ENCODE results near the gene BCL2L2. TPM values are rescaled to one million over a fixed set of nuclear protein-coding genes. Genes with fewer than 3 reads are reported as not detected.
A peak's percentile ranks its signal among the peaks of the same experiment; 100 is the strongest.

The BCL2L2 gene
- total RNA-seq: 12.9 and 17.8 TPM in 2 replicates
- 4.8 TPM for total RNA-seq (2013)
- polyA plus RNA-seq: 5.4 and 8.2 TPM in 2 replicates
- polyA minus RNA-seq: 1.9 and 6.0 TPM in 2 replicates

DNA sequence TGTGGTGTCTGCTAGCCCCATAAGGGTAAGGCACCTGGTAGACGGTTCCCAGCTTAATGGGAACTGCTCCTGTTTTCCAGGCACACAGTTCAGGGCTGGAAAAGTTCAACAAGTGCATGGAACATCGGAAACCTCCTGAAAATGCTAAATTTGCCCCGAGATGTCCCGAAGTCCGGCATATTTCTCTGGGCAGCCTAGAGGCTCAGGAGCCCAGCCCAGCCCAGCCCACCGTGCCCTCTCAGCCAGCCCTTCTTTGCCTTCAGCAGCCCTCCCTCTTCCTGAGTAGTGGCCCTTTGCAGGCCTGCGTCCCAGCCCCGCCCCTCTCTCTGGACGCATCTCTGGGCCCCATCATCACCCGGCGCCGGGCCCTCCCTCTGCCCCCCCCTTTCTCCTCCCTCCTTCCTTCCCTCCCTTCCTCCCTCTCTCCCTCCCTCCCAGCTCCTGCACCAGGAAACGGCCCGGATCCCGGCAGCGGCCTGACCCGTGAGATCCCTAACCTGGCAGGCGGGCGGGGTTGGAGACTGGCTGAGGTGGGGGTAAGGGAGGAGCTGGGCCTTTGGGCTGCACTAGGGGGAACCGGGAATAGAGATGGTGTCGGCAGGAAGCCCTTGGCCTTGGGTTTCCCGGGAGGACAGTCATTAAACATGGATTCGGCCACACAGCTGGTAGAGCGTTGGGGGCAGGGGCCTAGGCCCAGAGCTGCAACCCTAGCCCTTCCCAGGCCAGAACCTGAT is at the start of gene BCL2L2:
Gene BCL2L2 (plus strand): TSS at position 422 of the 734 bp plus-strand sequence. CDS start 935 bp downstream, outside the sequence.
- peak within 1 kb of the TSS in 4 of 5 experiments; percentile 31 to 59 (median 46) for H3K4me3 ChIP-seq (ENCODE audit: control extremely low read depth in 1 of 5, extremely low read depth in 1 of 5, insufficient read depth in 1 of 5, low read depth in 2 of 5, low read length in 4 of 5)
- peak within 1 kb of the TSS; percentile 86 for H2AFZ ChIP-seq (ENCODE audit: insufficient read depth, low read depth, low read length, poor library complexity, severe bottlenecking)
- H3K79me2 ChIP-seq (ENCODE audit: control insufficient read depth, insufficient read depth, low read length): no peaks in the 10 kb centered on the region
- H3K27me3 ChIP-seq (replicated peaks in 1 of 4; ENCODE audit: control extremely low read depth in 1 of 4, control insufficient read depth in 3 of 4, insufficient read depth in 4 of 4, low read length in 3 of 4): no peaks in the 10 kb centered on the region
- H3K9me3 Mint-ChIP-seq (ENCODE audit: insufficient read depth): no peaks in the 10 kb centered on the region
- WGBS (ENCODE audit: insufficient coverage): 4% methylated on average over 19 of the region's 24 CpGs
- POLR2A ChIA-PET: interaction anchor here (0.6 to 1.8 kb wide), 3 partner anchors 14 to 305 kb away, joined by 7 to 15 read pairs (median 13); partner anchors contain the start of gene PABPN1
- H3K27ac ChIP-seq (ENCODE audit: low read length in 2 of 2): peak within 1 kb of the TSS; percentile 54 to 78
- no peaks in the 10 kb centered on the region for H3K27me3 Mint-ChIP-seq
- H3K4me1 ChIP-seq (ENCODE audit: control insufficient read depth in 2 of 2, insufficient read depth in 2 of 2, low read length in 2 of 2): peaks cover 14 to 30% of the 10 kb centered on the region in 2 donors
- DNase-seq (peak; percentile 57), ATAC-seq (ENCODE audit: low read depth) (no peak)
- peak within 1 kb of the TSS; percentile 64 for H3K9ac ChIP-seq (ENCODE audit: low read length)
- H4K20me1 ChIP-seq (ENCODE audit: control insufficient read depth, insufficient read depth, low read length, poor library complexity, severe bottlenecking): no peaks in the 10 kb centered on the region
- CTCF ChIA-PET: interaction anchor here (0.6 to 3.2 kb wide), 4 partner anchors 11 to 1373 kb away, joined by 3 to 27 read pairs (median 8); partner anchors contain the start of gene PABPN1
- intact Hi-C loops (cut with micrococcal nuclease): loop anchor here (1.0 to 10.0 kb wide), 2 partner anchors 15 to 302 kb away; partner anchors contain the start of gene PABPN1
- peaks cover 33% of the 10 kb centered on the region for H3K4me1 Mint-ChIP-seq
- peak within 1 kb of the TSS; percentile 85 for H3K27ac Mint-ChIP-seq
- H3K36me3 ChIP-seq (replicated peaks in 1 of 2; ENCODE audit: control extremely low read depth in 1 of 2, control insufficient read depth in 1 of 2, extremely low read depth in 1 of 2, insufficient read depth in 2 of 2, low read length in 1 of 2): no peaks in the 10 kb centered on the region
- peak within 1 kb of the TSS; percentile 81 for H3K4me3 Mint-ChIP-seq
- peak within 1 kb of the TSS; percentile 76 for H3K4me2 ChIP-seq (replicated peaks; ENCODE audit: low read depth, low read length, poor library complexity, severe bottlenecking)
- TF ChIP-seq EZH2 (IDR thresholded peaks at IDR 0.05; ENCODE audit: borderline replicate concordance, insufficient read depth, low read depth, low read length, poor library complexity, severe bottlenecking): no peak
- TF ChIP-seq, protein P1, sequence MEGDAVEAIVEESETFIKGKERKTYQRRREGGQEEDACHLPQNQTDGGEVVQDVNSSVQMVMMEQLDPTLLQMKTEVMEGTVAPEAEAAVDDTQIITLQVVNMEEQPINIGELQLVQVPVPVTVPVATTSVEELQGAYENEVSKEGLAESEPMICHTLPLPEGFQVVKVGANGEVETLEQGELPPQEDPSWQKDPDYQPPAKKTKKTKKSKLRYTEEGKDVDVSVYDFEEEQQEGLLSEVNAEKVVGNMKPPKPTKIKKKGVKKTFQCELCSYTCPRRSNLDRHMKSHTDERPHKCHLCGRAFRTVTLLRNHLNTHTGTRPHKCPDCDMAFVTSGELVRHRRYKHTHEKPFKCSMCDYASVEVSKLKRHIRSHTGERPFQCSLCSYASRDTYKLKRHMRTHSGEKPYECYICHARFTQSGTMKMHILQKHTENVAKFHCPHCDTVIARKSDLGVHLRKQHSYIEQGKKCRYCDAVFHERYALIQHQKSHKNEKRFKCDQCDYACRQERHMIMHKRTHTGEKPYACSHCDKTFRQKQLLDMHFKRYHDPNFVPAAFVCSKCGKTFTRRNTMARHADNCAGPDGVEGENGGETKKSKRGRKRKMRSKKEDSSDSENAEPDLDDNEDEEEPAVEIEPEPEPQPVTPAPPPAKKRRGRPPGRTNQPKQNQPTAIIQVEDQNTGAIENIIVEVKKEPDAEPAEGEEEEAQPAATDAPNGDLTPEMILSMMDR (IDR thresholded peaks at IDR 0.05): no peak
- peaks cover 0 to 3% (median 0%) of the 10 kb centered on the region in 3 donors for H3K9me3 ChIP-seq (ENCODE audit: control extremely low read depth in 1 of 3, control insufficient read depth in 2 of 3, insufficient read depth in 1 of 3, low read length in 2 of 3)

DNA sequence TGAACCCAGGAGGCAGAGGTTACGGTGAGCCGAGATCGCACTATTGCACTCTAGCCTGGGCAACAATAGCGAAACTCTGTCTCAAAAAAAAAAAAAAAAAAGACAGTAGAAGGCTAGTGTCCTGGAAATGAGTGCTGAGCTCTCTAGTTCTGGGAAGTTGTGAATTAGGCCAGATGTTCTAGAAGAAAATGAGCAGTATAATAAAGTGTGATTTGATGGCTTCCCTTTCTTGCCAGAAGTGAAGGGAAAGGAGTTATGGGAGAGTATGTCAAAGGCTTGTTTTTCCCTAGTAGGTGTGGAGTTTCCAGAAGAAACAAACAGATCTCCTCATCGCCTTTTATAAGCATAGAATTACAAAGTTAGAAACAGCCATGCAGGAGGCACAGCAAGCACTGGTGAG is 48.4 kb upstream of the BCL2L2 start:
- TF ChIP-seq, protein P1 (IDR thresholded peaks at IDR 0.05): no peak
- TF ChIP-seq EZH2 (IDR thresholded peaks at IDR 0.05; ENCODE audit: borderline replicate concordance, insufficient read depth, low read depth, low read length, poor library complexity, severe bottlenecking): no peak
- no peak overlapping the region for H3K4me2 ChIP-seq (replicated peaks; ENCODE audit: low read depth, low read length, poor library complexity, severe bottlenecking)
- no peaks in the 10 kb centered on the region for H3K4me1 ChIP-seq (ENCODE audit: control insufficient read depth in 2 of 2, insufficient read depth in 2 of 2, low read length in 2 of 2)
- no peak overlapping the region for H3K27ac ChIP-seq (ENCODE audit: low read length in 2 of 2)
- Mint-ChIP-seq H3K27ac (no peak overlapping the region), H3K9me3 (ENCODE audit: insufficient read depth) (no peaks in the 10 kb centered on the region), H3K27me3 (peaks cover 45% of the 10 kb centered on the region), H3K4me1 (no peaks in the 10 kb centered on the region), H3K4me3 (no peak overlapping the region)
- DNase-seq (no peak), ATAC-seq (ENCODE audit: low read depth) (no peak)
- H3K27me3 ChIP-seq (replicated peaks in 1 of 4; ENCODE audit: control extremely low read depth in 1 of 4, control insufficient read depth in 3 of 4, insufficient read depth in 4 of 4, low read length in 3 of 4): peaks cover 0 to 14% (median 4%) of the 10 kb centered on the region in 4 experiments
- intact Hi-C loops (cut with micrococcal nuclease): no loop called here
- CTCF ChIA-PET: interaction anchor here (1.2 kb wide), 1 partner anchor 19 kb away, joined by 8 read pairs; no protein-coding TSS in a partner anchor
- H4K20me1 ChIP-seq (ENCODE audit: control insufficient read depth, insufficient read depth, low read length, poor library complexity, severe bottlenecking): no peaks in the 10 kb centered on the region
- no peak overlapping the region for H3K4me3 ChIP-seq (ENCODE audit: control extremely low read depth in 1 of 5, extremely low read depth in 1 of 5, insufficient read depth in 1 of 5, low read depth in 2 of 5, low read length in 4 of 5)
- H3K9me3 ChIP-seq (ENCODE audit: control extremely low read depth in 1 of 3, control insufficient read depth in 2 of 3, insufficient read depth in 1 of 3, low read length in 2 of 3): no peaks in the 10 kb centered on the region
- no peak overlapping the region for H2AFZ ChIP-seq (ENCODE audit: insufficient read depth, low read depth, low read length, poor library complexity, severe bottlenecking)
- POLR2A ChIA-PET: no interaction called here
- H3K9ac ChIP-seq (ENCODE audit: low read length): no peak overlapping the region
- H3K36me3 ChIP-seq (replicated peaks in 1 of 2; ENCODE audit: control extremely low read depth in 1 of 2, control insufficient read depth in 1 of 2, extremely low read depth in 1 of 2, insufficient read depth in 2 of 2, low read length in 1 of 2): no peaks in the 10 kb centered on the region
- 100% methylated on average over 3 of the region's 5 CpGs for WGBS (ENCODE audit: insufficient coverage)
- no peaks in the 10 kb centered on the region for H3K79me2 ChIP-seq (ENCODE audit: control insufficient read depth, insufficient read depth, low read length)

Data from B cell (primary cell).